Small intestine (tissue), 7 donors: ENCODE results near the gene EPN3. TPM values are rescaled to one million over a fixed set of nuclear protein-coding genes. Genes with fewer than 3 reads are reported as not detected.
A peak's percentile ranks its signal among the peaks of the same experiment; 100 is the strongest.

ENCODE experiments used
- DNase-seq, 2 donors: peaks; one replicate each; pipeline versions ENCODE4 v3.0.0 to v3.0.0-alpha.2; 2013
- FAIRE-seq: peaks from 2 replicates; lab custom pipeline; 2012; peaks lifted over from hg19 to GRCh38; lab: Jason Lieb, UNC
- H3K27ac ChIP-seq, 3 donors: one replicate each; pipeline ENCODE4 v1.5.1; 2013; ENCODE audit warnings: low read length in 2 of 3, mild to moderate bottlenecking in 2 of 3, control low read depth in 1 of 3, inconsistent platforms in 1 of 3, low read depth in 1 of 3, moderate library complexity in 1 of 3
- H3K27me3 ChIP-seq, 3 donors: one replicate each; pipeline ENCODE4 v1.6.1; 2013; ENCODE audit warnings: low read length in 3 of 3, inconsistent platforms in 1 of 3; ENCODE audit not compliant: control insufficient read depth in 3 of 3, insufficient read depth in 3 of 3
- H3K36me3 ChIP-seq, 3 donors: one replicate each; pipeline ENCODE4 v1.6.1; 2013; ENCODE audit warnings: low read length in 3 of 3, inconsistent platforms in 1 of 3, low read depth in 1 of 3, mild to moderate bottlenecking in 1 of 3, moderate library complexity in 1 of 3; ENCODE audit not compliant: control insufficient read depth in 3 of 3, insufficient read depth in 2 of 3
- H3K4me1 ChIP-seq, 3 donors: one replicate each; pipeline ENCODE4 v1.6.1; 2013; ENCODE audit warnings: low read length in 2 of 3, inconsistent platforms in 1 of 3, low read depth in 1 of 3, mild to moderate bottlenecking in 1 of 3, moderate library complexity in 1 of 3; ENCODE audit not compliant: control insufficient read depth in 3 of 3, insufficient read depth in 2 of 3
- H3K4me3 ChIP-seq, 3 donors: one replicate each; pipeline ENCODE4 v1.5.1; 2013; ENCODE audit warnings: low read length in 3 of 3, control low read depth in 1 of 3, inconsistent platforms in 1 of 3, low read depth in 1 of 3, mild to moderate bottlenecking in 1 of 3, moderate library complexity in 1 of 3
- H3K9me3 ChIP-seq, 2 donors: one replicate each; pipeline ENCODE4 v1.6.1; 2013; ENCODE audit warnings: low read depth in 1 of 2, low read length in 1 of 2; ENCODE audit not compliant: control insufficient read depth in 2 of 2, insufficient read depth in 1 of 2
- WGBS, 3 donors: extraction: QIAGEN DNeasy Blood & Tissue Kit; methylation state at CpG; one replicate each; pipeline ENCODE4 v1.1.7; 2013; 5-methylcytosine and 5-hydroxymethylcytosine counted together
- polyA plus RNA-seq, 4 donors: library from polyadenylated mRNA; stranded (reverse) in 3 of 4; unstranded in 1 of 4; fragments of 200-250 nt in 3 of 4; fragments of 120-200 nt in 1 of 4; gene quantifications; one replicate each; pipeline versions ENCODE4 v1.2.1 to v1.2.3, GENCODE V29; 2013
- donor health status: healthy with polysubstance abuse.
- donor health status: control.
- donor health status: control.
- donor health status: Bipolar disorder and iron deficiency.
- donor health status: healthy.

EPN3 gene
- polyA plus RNA-seq, 4 donors = 5.4 to 28.1 (median 11.5) TPM

DNA sequence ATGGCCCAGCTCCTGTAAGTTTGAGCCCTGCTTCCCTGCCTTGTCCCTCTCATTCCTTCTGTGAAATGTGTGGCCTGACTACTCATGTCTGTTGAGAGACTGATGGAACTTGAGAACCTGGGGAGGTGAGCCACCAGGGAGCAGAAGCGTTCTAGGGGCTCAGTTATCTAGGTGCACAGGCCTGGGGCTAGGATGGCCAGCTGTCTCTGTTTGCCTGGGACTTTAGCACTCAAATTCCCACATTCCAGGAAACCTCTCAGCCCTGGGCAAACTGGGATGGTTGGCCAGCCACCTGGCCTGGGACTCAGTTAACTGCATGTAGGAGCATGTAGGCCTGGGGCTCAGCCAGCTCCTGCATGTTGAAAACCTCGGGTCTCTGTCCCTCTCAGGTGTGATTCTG, 9.3 kb upstream of the EPN3 start:
- no peak overlapping the region for H3K27ac ChIP-seq
- no peaks in the 10 kb centered on the region for H3K9me3 ChIP-seq
- H3K4me3 ChIP-seq = no peak overlapping the region
- H3K27me3 ChIP-seq = no peaks in the 10 kb centered on the region
- 65 to 85% (median 73%) methylated on average over 2 of the region's 2 CpGs for WGBS, 3 donors
- DNase-seq (no peak), FAIRE-seq (no peak)
- H3K4me1 ChIP-seq = peaks cover 0 to 3% (median 0%) of the 10 kb centered on the region in 3 donors
- no peaks in the 10 kb centered on the region for H3K36me3 ChIP-seq

- DNase-seq = no peak
- no peak overlapping the region for H3K27ac ChIP-seq
- no peaks in the 10 kb centered on the region for H3K4me1 ChIP-seq
- no peaks in the 10 kb centered on the region for H3K27me3 ChIP-seq
- FAIRE-seq = no peak
- 92 to 97% (median 95%) methylated on average over 18 of the region's 18 CpGs for WGBS, 3 donors
- H3K4me3 ChIP-seq = no peak overlapping the region
- no peaks in the 10 kb centered on the region for H3K9me3 ChIP-seq
- no peaks in the 10 kb centered on the region for H3K36me3 ChIP-seq
These were observed 7.7 kb upstream of the EPN3 start for GRCh38 chr17:50524838-50525237.

DNA sequence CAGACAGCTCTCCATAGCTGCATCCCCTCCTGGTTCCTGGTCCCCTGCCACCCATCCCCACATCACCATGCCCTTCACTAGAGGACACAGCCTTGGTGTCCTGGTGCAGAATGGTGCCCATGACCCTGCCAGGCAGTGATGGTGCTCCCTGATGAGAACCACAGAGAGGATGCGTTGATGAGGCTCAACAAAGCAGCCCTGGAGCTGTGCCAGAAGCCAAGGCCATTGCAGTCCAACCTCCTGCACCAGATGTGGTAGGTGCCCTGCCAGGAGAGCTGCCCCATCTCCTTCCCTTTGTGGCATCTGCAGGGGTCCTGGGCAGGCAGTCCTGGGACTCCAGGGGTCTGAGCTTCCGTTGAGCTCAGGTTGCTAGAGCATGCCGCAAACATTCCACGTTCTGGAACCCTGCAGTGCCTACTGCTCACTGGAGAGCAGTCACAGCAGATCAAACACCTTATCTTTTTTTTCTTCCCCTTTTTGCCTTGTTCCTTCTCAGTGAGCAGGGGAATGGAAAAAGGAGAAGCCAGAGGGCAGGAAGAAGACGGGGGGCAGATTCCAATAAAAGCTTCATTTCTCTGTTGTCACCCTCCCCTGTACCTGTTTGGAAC, 5.3 kb upstream of the EPN3 start:
- 54 to 78% (median 58%) methylated on average over 5 of the region's 5 CpGs for WGBS, 3 donors
- H3K4me3 ChIP-seq = no peak overlapping the region
- H3K4me1 ChIP-seq = peaks cover 0 to 5% (median 2%) of the 10 kb centered on the region in 3 donors
- no peak overlapping the region for H3K27ac ChIP-seq
- no peaks in the 10 kb centered on the region for H3K9me3 ChIP-seq
- H3K36me3 ChIP-seq = no peaks in the 10 kb centered on the region
- FAIRE-seq (no peak), DNase-seq (no peak)
- H3K27me3 ChIP-seq = peaks cover 0 to 5% (median 0%) of the 10 kb centered on the region in 3 donors

GRCh38 chr17:50527949-50528474, 4.5 kb upstream of the EPN3 start:
- DNase-seq = no peak
- Histone ChIP-seq H3K9me3 (no peaks in the 10 kb centered on the region), H3K36me3 (no peaks in the 10 kb centered on the region), H3K4me1 (peaks cover 0 to 12% (median 2%) of the 10 kb centered on the region in 3 donors), H3K27me3 (peaks cover 0 to 5% (median 5%) of the 10 kb centered on the region in 3 donors), H3K27ac (no peak overlapping the region), H3K4me3 (no peak overlapping the region)
- FAIRE-seq = no peak
- whole genome bisulfite sequencing, 3 donors = 50 to 78% (median 70%) methylated on average over 4 of the region's 4 CpGs

DNA sequence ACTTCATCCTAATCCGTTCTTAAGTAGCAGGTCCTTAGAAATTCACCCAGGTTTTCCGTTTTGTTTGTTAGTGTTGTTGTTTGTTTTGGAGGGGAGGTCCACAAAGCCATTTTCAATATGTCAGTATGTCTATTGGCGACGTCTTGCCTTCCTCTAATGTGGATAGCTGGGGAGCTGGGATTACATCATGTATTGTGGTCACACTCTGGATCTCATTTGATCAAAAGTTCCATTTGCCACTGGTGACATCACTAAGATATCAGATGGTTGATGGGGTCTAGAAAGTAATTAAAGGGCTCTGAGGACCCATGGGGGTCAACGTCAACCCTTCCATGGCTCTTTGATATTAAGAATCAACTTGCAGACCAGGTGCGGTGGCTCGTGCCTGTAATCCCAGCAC, 2.7 kb upstream of the EPN3 start:
- Histone ChIP-seq H3K4me3 (no peak overlapping the region), H3K27me3 (peaks cover 0 to 11% (median 7%) of the 10 kb centered on the region in 3 donors), H3K9me3 (no peaks in the 10 kb centered on the region), H3K27ac (no peak overlapping the region), H3K4me1 (peaks cover 0 to 29% (median 2%) of the 10 kb centered on the region in 3 donors), H3K36me3 (no peaks in the 10 kb centered on the region)
- WGBS, 3 donors = 90 to 96% (median 91%) methylated on average over 7 of the region's 7 CpGs
- DNase-seq (no peak), FAIRE-seq (no peak)

DNA sequence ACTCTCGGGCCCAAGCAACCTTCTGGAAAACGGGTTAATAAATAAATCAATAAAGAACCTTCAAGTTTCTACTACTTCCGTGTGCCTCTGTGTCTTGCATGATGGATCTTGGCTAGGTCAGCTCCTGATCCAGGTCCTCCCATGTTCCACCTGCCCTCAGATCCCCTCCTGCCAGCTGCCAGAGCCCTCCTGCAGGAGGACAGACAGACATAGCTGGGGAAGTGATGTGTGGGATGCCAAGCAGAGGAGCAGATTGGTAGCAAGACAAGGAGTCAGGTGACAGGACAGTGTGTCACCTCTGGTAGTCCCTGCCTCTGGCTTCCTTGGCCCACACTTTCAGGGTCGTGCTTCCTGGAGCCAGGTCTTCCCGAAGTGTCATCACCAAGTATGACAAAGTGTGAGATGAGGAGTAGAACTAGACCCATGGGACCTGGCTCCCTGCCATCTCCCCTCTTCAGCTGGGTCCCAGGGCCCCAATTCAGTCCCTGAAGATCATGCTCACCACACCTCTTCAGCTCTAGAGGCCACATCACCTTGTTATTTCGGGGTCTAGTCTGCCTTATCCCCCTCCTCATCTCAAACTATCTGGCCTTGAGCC, 1.0 kb upstream of the EPN3 start:
- H3K9me3 ChIP-seq = no peaks in the 10 kb centered on the region
- H3K4me3 ChIP-seq = no peak overlapping the region
- 20 to 58% (median 38%) methylated on average over 6 of the region's 6 CpGs for WGBS, 3 donors
- H3K27me3 ChIP-seq = peaks cover 0 to 11% (median 7%) of the 10 kb centered on the region in 3 donors
- no peak for DNase-seq
- FAIRE-seq = no peak
- peaks cover 0 to 5% (median 0%) of the 10 kb centered on the region in 3 donors for H3K36me3 ChIP-seq
- peaks cover 0 to 29% (median 2%) of the 10 kb centered on the region in 3 donors for H3K4me1 ChIP-seq
- peak overlapping the region in 1 of 3 donors; percentile 32 for H3K27ac ChIP-seq

GRCh38 chr17:50533185-50533584, 650 bp downstream of the EPN3 start:
- H3K9me3 ChIP-seq = no peaks in the 10 kb centered on the region
- peaks cover 0 to 11% (median 0%) of the 10 kb centered on the region in 3 donors for H3K36me3 ChIP-seq
- peak overlapping the region in 2 of 3 donors; percentile 16 to 85 for H3K27ac ChIP-seq
- DNase-seq (peak in 1 of 2 donors; percentile 40), FAIRE-seq (no peak)
- peak overlapping the region; percentile 9 to 57 (median 37) for H3K4me3 ChIP-seq
- peaks cover 0 to 38% (median 2%) of the 10 kb centered on the region in 3 donors for H3K4me1 ChIP-seq
- H3K27me3 ChIP-seq = peaks cover 0 to 11% (median 7%) of the 10 kb centered on the region in 3 donors
- 8 to 14% (median 9%) methylated on average over 5 of the region's 5 CpGs for WGBS, 3 donors

DNA sequence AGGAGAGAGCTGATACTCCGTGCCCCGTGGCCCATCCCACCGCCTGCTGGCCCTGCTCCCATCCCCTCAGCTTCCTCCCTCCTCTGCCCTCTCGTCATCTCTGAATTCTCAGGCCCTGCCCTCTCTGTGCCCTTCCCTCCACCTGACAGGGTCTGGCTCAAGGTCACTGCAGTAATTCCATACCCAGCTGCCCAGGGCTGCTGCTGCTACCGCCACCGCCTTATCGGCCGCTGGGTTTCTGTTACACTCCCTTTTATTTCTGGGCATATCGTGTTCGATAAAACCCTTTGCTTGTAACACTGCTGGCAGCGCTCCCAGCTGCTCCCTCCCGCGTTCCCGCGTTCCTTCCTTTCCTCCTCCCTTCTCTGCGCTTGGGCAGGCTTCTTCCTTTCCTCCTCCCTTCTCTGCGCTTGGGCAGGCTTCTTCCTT, 1.2 kb downstream of the EPN3 start:
- no peak for FAIRE-seq
- H3K27ac ChIP-seq = peak overlapping the region in 2 of 3 donors; percentile 81 to 85
- peak; percentile 54 to 94 for DNase-seq
- H3K4me1 ChIP-seq = peaks cover 0 to 43% (median 2%) of the 10 kb centered on the region in 3 donors
- H3K4me3 ChIP-seq = peak overlapping the region; percentile 9 to 57 (median 37)
- H3K27me3 ChIP-seq = peaks cover 0 to 11% (median 7%) of the 10 kb centered on the region in 3 donors
- no peaks in the 10 kb centered on the region for H3K9me3 ChIP-seq
- peaks cover 0 to 11% (median 0%) of the 10 kb centered on the region in 3 donors for H3K36me3 ChIP-seq
- WGBS, 3 donors = 1 to 3% (median 2%) methylated on average over 17 of the region's 17 CpGs
